NT2/D1 (cell line): ENCODE measurements around the gene DEFB113.

ENCODE experiments used
- SUZ12 ChIP-seq: IDR thresholded peaks from 2 replicates; pipeline ENCODE4 v1.6.1; 2011; ENCODE audit not compliant: insufficient read length, insufficient read depth; ENCODE audit errors: extremely low read depth
- YY1 ChIP-seq: IDR thresholded peaks from 2 replicates; pipeline ENCODE4 v1.6.1; 2011; ENCODE audit not compliant: insufficient read length, insufficient read depth
- ZNF274 ChIP-seq: IDR thresholded peaks from 2 replicates; pipeline ENCODE4 v1.6.1; 2011; ENCODE audit warnings: mild to moderate bottlenecking, low read depth, low read length

- TF ChIP-seq YY1: no peak
- TF ChIP-seq SUZ12: no peak
- no peak for TF ChIP-seq ZNF274
Observed at GRCh38 chr6:50003139-50003538, 33.7 kb upstream of the DEFB113 start.
